Transverse colon (tissue), 4 donors: ENCODE data around the gene PGRMC2. TPM values are rescaled to one million over a fixed set of nuclear protein-coding genes. Genes with fewer than 3 reads are reported as not detected.

Source experiments
- DNase-seq: peaks from one replicate; pipeline ENCODE4 v3.0.0-alpha.2; 2019
- H3K27ac ChIP-seq, 4 donors: fragments of 200-600 bp; sonication (generic); 2 replicates each; pipeline ENCODE4 v1.5.1; 2016 to 2018; ENCODE audit warnings: inconsistent platforms in 4 of 4
- H3K27me3 ChIP-seq: fragments of 200-600 bp; sonication (generic); 2 replicates; pipeline ENCODE4 v1.5.1; 2017; ENCODE audit warnings: inconsistent platforms
- H3K36me3 ChIP-seq, 4 donors: fragments of 200-600 bp; sonication (generic); 2 replicates each; pipeline ENCODE4 v1.5.1; 2017 to 2019; ENCODE audit warnings: inconsistent platforms in 4 of 4
- H3K4me1 ChIP-seq, 4 donors: fragments of 200-600 bp; sonication (generic); 2 replicates each; pipeline ENCODE4 v1.5.1; 2017 to 2020; ENCODE audit warnings: inconsistent platforms in 4 of 4
- H3K4me3 ChIP-seq, 4 donors: fragments of 200-600 bp; sonication (generic); 1 replicate in 1 of 4; 2 replicates in 3 of 4; pipeline versions ENCODE4 v1.5.1 to v1.6.1; 2017 to 2019; ENCODE audit warnings: inconsistent platforms in 4 of 4
- H3K9me3 ChIP-seq, 2 donors: fragments of 200-600 bp; sonication (generic); 2 replicates each; pipeline ENCODE4 v1.5.1; 2017 to 2019; ENCODE audit warnings: inconsistent platforms in 2 of 2
- CTCF ChIP-seq, 5 experiments: fragments of 200-600 bp in 3 of 5; fragments of 450-650 bp in 2 of 5; sonication (generic) in 3 of 5; IDR thresholded peaks; 1 replicate in 2 of 5; 2 replicates in 3 of 5; pipeline ENCODE4 v1.5.1; 2016 to 2017; ENCODE audit warnings: antibody characterized with exemption in 5 of 5, inconsistent platforms in 3 of 5, mild to moderate bottlenecking in 2 of 5, moderate library complexity in 1 of 5
- EP300 ChIP-seq: sonication (generic); formaldehyde crosslinking; IDR thresholded peaks from one replicate; pipeline ENCODE4 v1.6.1; 2017; ENCODE audit warnings: antibody characterized with exemption, low read depth
- POLR2A ChIP-seq: fragments of 450-650 bp; IDR thresholded peaks from one replicate; pipeline ENCODE4 v1.6.1; 2016; ENCODE audit warnings: antibody characterized with exemption, mild to moderate bottlenecking, moderate library complexity
- POLR2AphosphoS5 ChIP-seq, 3 donors: sonication (generic); formaldehyde crosslinking; IDR thresholded peaks; one replicate each; pipeline ENCODE4 v1.6.1; 2016; ENCODE audit warnings: antibody characterized with exemption in 3 of 3
- WGBS, 2 donors: methylation state at CpG; one replicate each; pipeline ENCODE4 v1.1.5; 2018; ENCODE audit warnings: low coverage in 1 of 2; 5-methylcytosine and 5-hydroxymethylcytosine counted together
- in situ Hi-C, 4 donors: fragments of 200-750 bp; cut with MboI; loops; one replicate each; pipeline versions ENCODE4 v1.15.0 to v1.15.1; 2017; ENCODE audit warnings: low sequenced_read_pairs in 3 of 4, low pct_ligation_motif_present in 1 of 4, low pct_unique_long_range_greater_than_20kb in 1 of 4
- intact Hi-C: fragments of 100-400 bp; cut with DNase I; formaldehyde crosslinking; loops from one replicate; pipeline ENCODE4 v1.15.1; 2023; ENCODE audit warnings: low total_unique reads
- total RNA-seq, 4 donors: library from RNA; depleted of rRNA; stranded (reverse); fragments of >200 nt; gene quantifications; one replicate each; pipeline ENCODE4 v1.1.0, GENCODE V29; 2016

The PGRMC2 gene
- total RNA-seq, 4 donors from 2014 or later: 19.9 to 49.1 (median 31.4) TPM

GRCh38 chr4:128332081-128332480, 44.5 kb upstream of the PGRMC2 start:
- in situ Hi-C loops: no loop called here
- no peaks in the 10 kb centered on the region for H3K9me3 ChIP-seq
- no peaks in the 10 kb centered on the region for H3K36me3 ChIP-seq
- no peaks in the 10 kb centered on the region for H3K27me3 ChIP-seq
- H3K27ac ChIP-seq: no peak overlapping the region
- no peak overlapping the region for H3K4me3 ChIP-seq
- TF ChIP-seq POLR2A (no peak), EP300 (no peak), POLR2AphosphoS5 (IDR thresholded peaks at IDR 0.05) (no peak), CTCF (IDR thresholded peaks at IDR 0.05) (no peak)
- intact Hi-C loops: no loop called here
- H3K4me1 ChIP-seq: no peaks in the 10 kb centered on the region
- DNase-seq: no peak

DNA sequence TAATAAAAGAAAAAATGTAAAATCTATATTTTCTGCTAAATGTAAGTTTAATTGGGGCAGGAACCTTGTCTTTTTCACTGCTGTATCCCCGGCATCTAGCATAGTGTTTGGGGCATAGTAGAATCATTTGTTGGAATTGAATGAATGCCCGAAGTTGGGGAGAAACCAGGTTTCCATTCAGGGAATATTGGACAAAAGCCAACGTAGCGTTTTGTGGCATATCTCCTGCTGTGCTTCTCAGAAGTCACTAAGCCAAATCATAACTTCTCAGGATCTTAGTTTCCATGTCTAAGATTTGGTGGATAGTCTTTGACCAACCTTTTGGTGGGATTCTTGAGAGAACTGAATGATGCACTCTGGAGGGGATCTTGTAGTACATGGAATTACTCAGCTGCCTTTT, 42.0 kb upstream of the PGRMC2 start:
- in situ Hi-C loops (no loop called here), intact Hi-C loops (no loop called here)
- no peak overlapping the region for H3K27ac ChIP-seq
- H3K9me3 ChIP-seq: no peaks in the 10 kb centered on the region
- TF ChIP-seq EP300 (no peak), CTCF (IDR thresholded peaks at IDR 0.05) (no peak)
- DNase-seq: no peak
- H3K4me3 ChIP-seq: no peak overlapping the region
- H3K4me1 ChIP-seq: no peaks in the 10 kb centered on the region
- H3K27me3 ChIP-seq: no peaks in the 10 kb centered on the region
- H3K36me3 ChIP-seq: no peaks in the 10 kb centered on the region
- WGBS, 2 donors: 88 to 100% methylated on average over 2 to 4 of the region's 4 CpGs

GRCh38 chr4:128328106-128328505, 40.5 kb upstream of the PGRMC2 start:
- in situ Hi-C loops: no loop called here
- 88 to 93% methylated on average over 5 to 6 of the region's 6 CpGs for WGBS, 2 donors
- H3K9me3 ChIP-seq: no peaks in the 10 kb centered on the region
- no peaks in the 10 kb centered on the region for H3K27me3 ChIP-seq
- intact Hi-C loops: no loop called here
- DNase-seq: no peak
- H3K4me3 ChIP-seq: no peak overlapping the region
- H3K27ac ChIP-seq: no peak overlapping the region
- TF ChIP-seq POLR2A: no peak
- TF ChIP-seq EP300: no peak
- H3K36me3 ChIP-seq: no peaks in the 10 kb centered on the region
- no peaks in the 10 kb centered on the region for H3K4me1 ChIP-seq

GRCh38 chr4:128323401-128323800, 35.8 kb upstream of the PGRMC2 start:
- no peaks in the 10 kb centered on the region for H3K27me3 ChIP-seq
- no peaks in the 10 kb centered on the region for H3K4me1 ChIP-seq
- TF ChIP-seq EP300 (no peak), POLR2A (no peak), CTCF (IDR thresholded peaks at IDR 0.05) (no peak), POLR2AphosphoS5 (IDR thresholded peaks at IDR 0.05) (no peak)
- in situ Hi-C loops (no loop called here), intact Hi-C loops (no loop called here)
- no peak overlapping the region for H3K27ac ChIP-seq
- H3K4me3 ChIP-seq: no peak overlapping the region
- no peaks in the 10 kb centered on the region for H3K9me3 ChIP-seq
- DNase-seq: no peak
- 64% methylated on average over 1 of the region's 1 CpG; no CpG with 5 or more reads in 1 of the 2 donors for WGBS, 2 donors
- no peaks in the 10 kb centered on the region for H3K36me3 ChIP-seq

DNA sequence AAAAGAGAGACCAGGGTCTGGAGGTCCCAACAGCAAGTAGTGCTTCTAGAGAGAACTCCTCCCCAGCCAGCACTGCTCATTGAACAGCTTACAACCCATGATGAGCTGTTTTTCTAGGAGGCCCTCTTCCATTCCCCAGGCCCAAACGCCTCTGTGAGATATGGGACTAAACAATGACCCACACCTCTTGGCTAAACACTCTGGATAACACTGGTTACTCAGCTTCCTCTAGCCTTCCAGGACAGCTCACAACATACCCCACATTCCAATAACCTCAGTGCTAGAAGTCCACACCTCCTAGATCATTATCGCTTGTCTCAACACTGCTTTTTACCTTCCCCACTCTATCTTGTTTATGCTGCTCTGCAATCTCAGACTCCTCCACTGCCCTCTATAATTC, 35.4 kb upstream of the PGRMC2 start:
- intact Hi-C loops: no loop called here

More for the DNA sequence above, 35.4 kb upstream of the PGRMC2 start:
- no peak for DNase-seq
- Histone ChIP-seq H3K9me3 (no peaks in the 10 kb centered on the region), H3K4me1 (no peaks in the 10 kb centered on the region), H3K36me3 (no peaks in the 10 kb centered on the region), H3K27ac (no peak overlapping the region), H3K4me3 (no peak overlapping the region), H3K27me3 (no peaks in the 10 kb centered on the region)
- WGBS, 2 donors: 43 to 85% methylated on average over 1 to 2 of the region's 2 CpGs
- no peak for TF ChIP-seq CTCF (IDR thresholded peaks at IDR 0.05)
- in situ Hi-C loops: no loop called here
